COR-L47 (cell line): ENCODE data around the gene EIF4G1.
A peak's percentile ranks its signal among the peaks of the same experiment; 100 is the strongest.

Source experiments
- DNase-seq: peaks from one replicate; lab custom pipeline; 2025; lab: John Stamatoyannopoulos, UW

Gene EIF4G1

GRCh38 chr3:184307915-184308314 is 6.5 kb upstream of the EIF4G1 start:
- no peak for DNase-seq

DNA sequence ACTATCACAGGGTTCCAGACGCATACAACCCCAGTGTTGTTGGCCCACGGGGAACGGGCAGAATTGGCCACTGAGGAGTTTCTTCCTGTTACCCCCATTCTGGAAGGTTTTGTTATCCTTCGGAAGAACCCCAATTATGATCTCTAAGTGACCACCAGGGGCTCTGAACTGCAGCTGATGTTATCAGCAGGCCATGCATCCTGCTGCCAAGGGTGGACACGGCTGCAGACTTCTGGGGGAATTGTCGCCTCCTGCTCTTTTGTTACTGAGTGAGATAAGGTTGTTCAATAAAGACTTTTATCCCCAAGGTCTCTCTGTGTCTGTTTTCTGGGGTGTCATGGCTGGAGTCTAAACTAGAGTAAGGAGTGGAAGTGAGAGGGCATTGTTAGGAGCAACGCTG is 5.7 kb upstream of the EIF4G1 start:
- no peak for DNase-seq

DNA sequence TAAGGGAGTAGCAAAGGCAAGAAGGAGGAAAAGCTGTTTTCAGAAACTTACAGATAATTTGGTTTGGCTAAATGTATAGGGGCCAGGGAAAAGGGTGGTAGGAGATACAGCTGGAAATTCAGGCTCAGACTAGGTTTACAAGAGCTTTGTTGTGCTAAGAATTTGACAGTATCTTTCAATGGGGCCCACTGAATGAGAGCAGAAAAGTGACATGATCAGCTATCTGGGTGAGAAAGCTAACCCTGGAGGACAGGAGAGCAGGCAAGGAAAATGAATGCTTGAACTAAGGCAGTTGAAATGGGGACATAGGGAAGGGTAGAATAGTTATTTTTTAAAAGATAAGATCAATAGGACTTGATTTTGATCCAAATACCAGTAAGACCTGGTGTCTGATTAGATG is 2.8 kb upstream of the EIF4G1 start:
- no peak for DNase-seq

- peak; percentile 65 for DNase-seq
Measured at GRCh38 chr3:184314700-184315542, 515 bp downstream of the EIF4G1 start.

- no peak for DNase-seq
Measured at GRCh38 chr3:184315543-184315867, 1.1 kb downstream of the EIF4G1 start.

DNA sequence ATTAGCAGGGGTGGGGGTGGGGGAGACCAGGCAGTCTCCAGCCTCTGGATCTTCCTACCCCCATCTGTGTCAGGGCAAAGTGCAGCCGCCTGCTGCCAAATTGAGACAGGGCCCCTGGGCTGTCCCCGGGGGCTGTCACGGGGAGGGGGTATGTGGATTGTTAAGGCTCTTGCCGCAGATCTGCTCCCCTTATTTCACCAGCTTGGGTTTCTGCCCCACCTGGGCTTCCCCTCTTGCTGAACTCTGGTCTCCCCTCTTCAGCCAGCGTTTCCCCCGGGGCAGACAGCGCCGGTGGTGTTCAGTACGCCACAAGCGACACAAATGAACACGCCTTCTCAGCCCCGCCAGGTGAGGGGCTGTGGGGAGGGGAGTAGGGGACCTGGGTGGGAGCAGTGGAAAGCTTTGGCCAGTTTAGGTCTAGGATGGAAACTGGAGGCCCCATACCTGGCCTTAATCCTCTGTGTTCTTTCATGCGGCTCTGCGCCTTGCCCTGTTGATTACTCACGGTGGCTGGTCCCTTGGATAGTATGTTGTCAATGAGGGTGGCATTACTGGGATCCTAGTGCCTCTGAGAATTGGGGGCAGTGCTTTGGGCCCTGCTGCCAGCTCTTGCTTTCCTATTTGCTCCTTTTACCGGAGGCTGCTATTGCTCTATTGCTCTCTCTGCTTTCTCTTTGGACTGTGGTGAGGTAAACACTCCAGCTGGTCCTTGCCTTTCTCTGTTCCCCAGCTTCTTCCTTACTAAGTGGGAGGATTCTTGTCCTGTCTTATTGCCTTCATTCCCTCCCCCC is 1.7 kb downstream of the EIF4G1 start:
- DNase-seq = no peak

DNA sequence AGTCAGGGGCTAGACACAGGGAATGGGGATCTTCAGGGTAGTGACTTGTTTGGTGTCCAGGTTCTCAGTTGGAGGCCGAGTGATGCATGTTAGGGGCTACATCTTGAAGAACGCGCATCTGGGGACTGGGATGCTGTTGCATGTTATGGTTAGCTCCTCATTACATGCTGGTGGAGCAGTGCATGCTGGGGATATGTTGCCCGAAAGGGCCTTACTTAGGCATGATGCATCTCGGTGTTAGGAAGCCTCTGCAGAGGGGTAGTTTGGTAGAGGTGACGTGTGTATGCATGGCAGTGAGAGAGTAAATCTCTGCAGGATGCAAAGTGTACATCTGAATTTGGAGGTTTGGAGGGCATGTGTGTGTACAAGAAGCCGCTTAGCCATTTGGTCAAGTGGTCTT is 2.4 kb downstream of the EIF4G1 start:
- DNase-seq = no peak

GRCh38 chr3:184317201-184317600 is 2.8 kb downstream of the EIF4G1 start:
- DNase-seq = no peak

DNA sequence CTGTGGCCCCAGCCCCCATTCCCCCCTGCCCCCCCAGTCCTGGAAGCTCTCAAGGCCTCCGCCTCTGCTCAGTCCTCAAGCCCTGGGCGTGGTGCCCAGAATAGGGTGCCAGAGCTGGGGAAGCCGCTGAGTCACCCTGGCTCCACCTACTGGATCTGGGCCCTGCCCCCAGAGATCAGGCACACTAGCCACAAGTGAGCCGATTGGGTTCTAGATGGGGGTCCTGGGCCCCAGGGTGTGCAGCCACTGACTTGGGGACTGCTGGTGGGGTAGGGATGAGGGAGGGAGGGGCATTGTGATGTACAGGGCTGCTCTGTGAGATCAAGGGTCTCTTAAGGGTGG is 5.7 kb downstream of the EIF4G1 start:
- DNase-seq = peak; percentile 74

- no peak for DNase-seq
Measured at GRCh38 chr3:184321666-184322065, 7.3 kb downstream of the EIF4G1 start.

DNA sequence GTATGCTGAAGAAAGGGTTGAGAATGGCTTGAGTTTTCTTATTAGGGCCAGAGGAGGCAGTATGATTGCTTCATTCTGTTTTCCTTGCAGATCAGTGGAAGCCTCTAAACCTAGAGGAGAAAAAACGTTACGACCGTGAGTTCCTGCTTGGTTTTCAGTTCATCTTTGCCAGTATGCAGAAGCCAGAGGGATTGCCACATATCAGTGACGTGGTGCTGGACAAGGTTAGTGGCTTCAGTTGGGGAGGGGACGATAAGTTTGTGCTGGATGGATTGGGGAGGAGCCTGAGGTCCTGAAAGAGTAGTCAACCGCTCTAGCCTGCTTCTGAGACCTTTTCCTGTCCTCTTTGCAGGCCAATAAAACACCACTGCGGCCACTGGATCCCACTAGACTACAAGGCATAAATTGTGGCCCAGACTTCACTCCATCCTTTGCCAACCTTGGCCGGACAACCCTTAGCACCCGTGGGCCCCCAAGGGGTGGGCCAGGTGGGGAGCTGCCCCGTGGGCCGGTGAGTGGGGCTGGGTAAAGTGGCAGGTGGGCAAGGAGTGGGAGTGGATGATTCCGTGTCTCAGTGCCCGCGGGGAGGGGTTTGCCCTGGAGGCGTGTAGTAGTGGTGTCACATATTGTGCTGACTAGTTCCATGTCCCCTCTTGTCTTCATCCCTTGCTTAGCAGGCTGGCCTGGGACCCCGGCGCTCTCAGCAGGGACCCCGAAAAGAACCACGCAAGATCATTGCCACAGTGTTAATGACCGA is 8.5 kb downstream of the EIF4G1 start:
- no peak for DNase-seq

- DNase-seq = no peak
Measured at GRCh38 chr3:184323696-184324095, 9.3 kb downstream of the EIF4G1 start.

- no peak for DNase-seq
Measured at GRCh38 chr3:184325269-184325668, 10.9 kb downstream of the EIF4G1 start.

DNA sequence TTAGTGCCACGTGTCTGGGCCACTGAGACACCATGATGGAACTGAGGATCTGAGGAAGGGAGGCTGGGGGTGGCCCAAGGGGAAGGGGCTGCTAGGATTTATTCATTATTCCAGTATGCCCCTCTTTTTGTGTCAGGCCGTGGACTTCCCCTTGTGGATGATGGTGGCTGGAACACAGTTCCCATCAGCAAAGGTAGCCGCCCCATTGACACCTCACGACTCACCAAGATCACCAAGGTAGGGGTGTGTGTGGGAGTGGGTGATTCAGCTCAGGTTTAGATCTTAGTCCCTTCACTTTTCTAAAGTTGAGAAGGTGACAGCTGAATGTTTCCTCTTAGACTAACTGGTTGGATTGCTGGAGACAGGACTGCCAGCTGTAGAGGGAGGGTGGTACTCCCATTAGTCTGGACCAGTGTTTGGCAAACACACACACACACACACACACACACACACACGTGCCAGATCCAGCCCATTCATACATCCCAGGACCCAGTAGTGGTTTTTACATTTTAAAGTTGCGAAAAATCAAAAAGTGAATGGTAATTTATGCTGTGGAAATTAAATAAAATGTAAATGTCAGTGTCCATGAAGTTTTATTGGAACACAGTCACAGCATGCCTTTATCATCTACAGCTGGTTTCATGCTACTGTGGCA is 11.4 kb downstream of the EIF4G1 start:
- no peak for DNase-seq

GRCh38 chr3:184327171-184327570 is 12.8 kb downstream of the EIF4G1 start:
- DNase-seq = no peak

DNA sequence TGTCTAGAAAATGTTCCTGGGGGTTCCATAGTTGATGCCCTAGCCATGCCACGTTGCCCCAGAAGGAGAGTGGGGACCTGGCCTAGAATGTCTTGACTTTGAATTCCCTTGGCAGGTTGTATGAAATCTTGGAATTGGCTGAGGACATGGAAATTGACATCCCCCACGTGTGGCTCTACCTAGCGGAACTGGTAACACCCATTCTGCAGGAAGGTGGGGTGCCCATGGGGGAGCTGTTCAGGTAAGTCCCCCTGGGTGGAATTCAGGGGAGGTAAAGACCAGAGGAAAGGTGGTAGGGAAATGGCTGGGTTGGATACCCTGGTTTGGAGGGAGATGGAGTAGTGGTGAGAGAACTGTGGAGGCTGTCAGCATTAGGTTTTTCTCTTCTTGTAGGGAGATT is 14.1 kb downstream of the EIF4G1 start:
- no peak for DNase-seq

DNA sequence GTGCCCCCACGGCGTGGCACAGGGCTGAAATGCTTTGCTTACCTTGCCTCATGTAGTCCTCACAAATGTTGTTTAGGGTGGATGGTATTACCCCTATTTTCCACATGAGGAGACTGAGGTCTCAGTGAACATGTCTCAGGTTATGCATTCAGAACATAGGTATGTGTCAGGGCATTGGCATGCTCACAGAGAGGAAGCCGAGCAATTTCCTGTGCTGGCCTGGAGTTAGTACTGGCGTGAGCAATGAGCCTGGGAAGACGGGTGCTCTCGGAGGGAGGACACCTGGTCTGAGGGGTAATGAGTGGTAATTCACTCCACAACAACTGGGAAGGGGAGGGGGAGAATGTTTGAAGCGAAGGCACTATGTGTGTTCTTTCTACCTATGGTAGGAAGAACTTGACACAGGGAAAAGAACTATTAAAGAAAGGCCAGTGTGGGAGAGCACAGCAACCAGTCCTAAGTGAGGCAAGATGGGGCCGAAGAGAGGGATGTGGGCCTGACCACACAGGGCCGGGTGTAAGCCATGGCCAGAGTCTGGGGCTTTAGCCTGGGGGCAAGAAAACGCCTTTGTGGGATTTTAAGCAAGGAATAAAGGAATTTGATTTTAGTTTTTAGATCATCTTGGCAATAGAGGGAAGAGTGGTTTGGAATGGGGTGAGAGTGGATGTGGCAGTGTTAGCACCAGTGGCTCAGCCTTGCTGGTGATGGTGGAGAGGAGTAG is 18.1 kb downstream of the EIF4G1 start:
- no peak for DNase-seq

- DNase-seq = no peak
Measured at GRCh38 chr3:184333190-184333589, 18.8 kb downstream of the EIF4G1 start.

- DNase-seq = no peak
Measured at GRCh38 chr3:184333700-184334099, 19.3 kb downstream of the EIF4G1 start.

GRCh38 chr3:184334470-184335158 is 20.2 kb downstream of the EIF4G1 start:
- DNase-seq = no peak

- DNase-seq = no peak
Measured at GRCh38 chr3:184335291-184335660, 20.9 kb downstream of the EIF4G1 start.
